WI38 (cell line): ENCODE measurements around the gene ZBTB46.

ENCODE experiments used
- H3K4me3 ChIP-seq: 2 replicates; pipeline ENCODE4 v1.5.1; 2011; ENCODE audit warnings: low read depth, mild to moderate bottlenecking, control low read depth, low read length
- CTCF ChIP-seq: IDR thresholded peaks from 2 replicates; pipeline ENCODE4 v1.5.1; 2012; ENCODE audit warnings: low read depth, mild to moderate bottlenecking, control low read depth, low read length

ZBTB46 gene

DNA sequence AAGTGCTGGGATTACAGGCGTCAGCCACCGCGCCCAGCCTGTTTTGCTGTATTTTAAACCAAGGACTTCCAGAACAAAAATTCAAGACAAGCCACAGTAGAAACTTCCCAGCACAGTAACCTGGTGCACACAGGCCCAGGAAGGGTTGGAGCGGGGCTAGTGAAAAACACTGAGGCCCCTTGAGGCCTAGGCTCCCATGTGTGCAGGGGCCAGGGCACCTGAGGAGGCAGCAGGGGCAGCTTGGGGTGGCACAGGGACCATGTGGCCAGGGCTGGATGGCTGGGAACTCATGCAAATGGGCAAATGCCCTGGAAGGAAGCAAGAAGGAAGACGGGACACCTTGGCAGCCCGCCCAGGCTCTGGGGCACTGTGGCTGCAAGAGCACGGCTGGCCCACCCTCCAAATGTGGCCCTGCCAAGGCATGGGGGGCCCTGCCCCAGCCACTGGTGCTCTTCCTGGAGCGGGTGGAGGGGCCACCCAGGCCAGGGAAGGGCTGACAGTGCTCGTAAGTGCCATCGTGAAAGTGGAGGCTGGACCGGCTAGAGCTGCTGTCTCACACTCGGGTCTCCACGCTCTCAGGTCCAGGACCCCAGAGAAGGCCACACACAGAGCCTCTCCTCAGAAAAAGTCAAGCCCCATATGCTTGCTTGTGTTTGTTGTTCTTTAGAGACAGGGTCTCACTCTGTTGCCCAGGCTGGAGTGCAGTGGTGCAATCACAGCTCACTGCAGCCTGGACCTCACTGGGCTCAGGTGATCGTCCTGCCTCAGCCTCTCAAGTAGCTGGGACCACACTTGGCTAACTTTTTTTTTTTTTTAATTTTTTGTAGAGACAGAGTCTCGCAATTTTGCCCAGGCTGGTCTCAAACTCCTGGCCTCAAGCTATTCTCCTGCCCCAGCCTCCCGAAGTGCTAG, 81.2 kb downstream of the ZBTB46 start:
- TF ChIP-seq CTCF = no peak
- H3K4me3 ChIP-seq = no peak overlapping the region

DNA sequence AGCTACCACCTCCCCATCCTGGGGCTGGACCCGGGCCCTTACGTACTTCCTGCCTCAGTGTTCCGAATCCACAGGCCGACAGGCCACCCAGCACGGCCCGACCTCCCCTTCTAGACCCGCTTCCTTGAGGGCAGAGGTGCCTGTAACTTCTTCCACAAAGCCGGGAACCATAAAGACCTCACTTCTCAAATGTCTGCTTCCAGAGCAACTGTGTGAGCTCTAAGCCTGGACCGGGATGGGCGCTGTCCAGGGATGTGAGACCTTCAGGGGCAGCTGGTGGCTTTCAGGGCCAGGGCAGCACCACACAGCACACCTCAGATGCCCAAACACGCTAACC, 82.2 kb downstream of the ZBTB46 start:
- H3K4me3 ChIP-seq = no peak overlapping the region
- TF ChIP-seq CTCF = no peak

- H3K4me3 ChIP-seq = no peak overlapping the region
- no peak for TF ChIP-seq CTCF
These were observed 82.8 kb downstream of the ZBTB46 start for GRCh38 chr20:63748070-63748933.

DNA sequence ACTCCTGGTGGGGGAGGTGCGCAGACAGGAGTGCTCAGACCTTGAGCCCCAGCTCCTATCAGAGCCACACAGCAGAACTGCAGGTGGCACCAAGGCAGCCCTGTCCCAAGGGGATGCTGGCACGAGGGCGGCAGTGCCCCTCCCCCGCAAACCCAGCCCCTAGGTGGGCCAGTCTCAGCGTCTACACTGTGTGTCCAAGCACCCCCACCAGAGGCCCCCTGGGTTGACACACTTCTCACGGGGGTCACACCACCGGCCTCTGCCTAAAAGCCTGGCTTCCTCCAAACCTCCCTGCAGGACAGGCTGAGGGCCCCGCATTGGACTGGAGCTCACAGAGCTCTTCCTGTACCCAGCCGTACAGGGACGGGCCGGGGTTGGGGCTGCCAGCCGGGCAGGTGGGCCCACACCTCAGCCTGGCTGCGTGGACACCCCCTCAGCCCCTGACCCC, 83.4 kb downstream of the ZBTB46 start:
- no peak for TF ChIP-seq CTCF
- H3K4me3 ChIP-seq = no peak overlapping the region

DNA sequence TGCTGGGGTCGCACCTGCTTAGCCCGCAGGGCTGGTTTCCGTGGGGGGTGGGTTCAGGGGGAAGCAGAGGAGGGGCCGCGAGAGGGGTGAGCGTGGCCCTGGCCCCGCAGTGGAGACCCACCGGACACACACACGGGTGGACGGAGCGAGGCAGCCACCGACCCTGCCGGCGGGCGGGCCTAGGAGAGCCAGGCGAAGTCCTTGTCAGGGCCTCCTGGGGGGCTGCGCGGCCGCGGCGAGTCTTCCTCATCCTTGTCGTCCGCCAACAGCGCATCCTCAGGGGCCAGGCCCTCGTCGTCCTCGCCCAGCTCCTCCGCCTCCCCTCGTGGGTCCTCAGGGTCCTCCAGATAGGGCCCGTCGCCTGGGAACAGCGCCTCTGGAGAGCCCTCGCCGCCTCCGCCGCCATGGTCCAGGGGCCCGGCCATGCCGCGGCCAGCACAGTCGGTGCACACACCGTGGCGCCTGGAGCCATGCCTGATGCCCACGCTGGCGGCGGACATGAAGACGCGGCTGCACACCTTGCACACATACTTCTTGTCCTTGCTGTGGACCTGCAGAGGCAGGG, 84.2 kb downstream of the ZBTB46 start:
- no peak for TF ChIP-seq CTCF
- no peak overlapping the region for H3K4me3 ChIP-seq

GRCh38 chr20:63745961-63746731, 84.9 kb downstream of the ZBTB46 start:
- TF ChIP-seq CTCF = no peak
- H3K4me3 ChIP-seq = no peak overlapping the region
